Vagina (tissue), 2 donors: ENCODE measurements around the gene PIK3CB.

Experiments used
- POLR2A ChIP-seq, 2 donors: fragments of 450-650 bp; IDR thresholded peaks; one replicate each; pipeline ENCODE4 v1.6.1; 2017; ENCODE audit warnings: antibody characterized with exemption in 2 of 2, mild to moderate bottlenecking in 2 of 2, moderate library complexity in 2 of 2
- TF ChIP-seq, protein P1 (sequence below), 3 experiments: fragments of 450-650 bp in 2 of 3; fragments of 200-600 bp in 1 of 3; sonication (generic) in 1 of 3; IDR thresholded peaks; one replicate each; pipeline ENCODE4 v1.5.1; 2017 to 2019; ENCODE audit warnings: antibody characterized with exemption in 3 of 3, mild to moderate bottlenecking in 2 of 3, moderate library complexity in 2 of 3

DNA sequence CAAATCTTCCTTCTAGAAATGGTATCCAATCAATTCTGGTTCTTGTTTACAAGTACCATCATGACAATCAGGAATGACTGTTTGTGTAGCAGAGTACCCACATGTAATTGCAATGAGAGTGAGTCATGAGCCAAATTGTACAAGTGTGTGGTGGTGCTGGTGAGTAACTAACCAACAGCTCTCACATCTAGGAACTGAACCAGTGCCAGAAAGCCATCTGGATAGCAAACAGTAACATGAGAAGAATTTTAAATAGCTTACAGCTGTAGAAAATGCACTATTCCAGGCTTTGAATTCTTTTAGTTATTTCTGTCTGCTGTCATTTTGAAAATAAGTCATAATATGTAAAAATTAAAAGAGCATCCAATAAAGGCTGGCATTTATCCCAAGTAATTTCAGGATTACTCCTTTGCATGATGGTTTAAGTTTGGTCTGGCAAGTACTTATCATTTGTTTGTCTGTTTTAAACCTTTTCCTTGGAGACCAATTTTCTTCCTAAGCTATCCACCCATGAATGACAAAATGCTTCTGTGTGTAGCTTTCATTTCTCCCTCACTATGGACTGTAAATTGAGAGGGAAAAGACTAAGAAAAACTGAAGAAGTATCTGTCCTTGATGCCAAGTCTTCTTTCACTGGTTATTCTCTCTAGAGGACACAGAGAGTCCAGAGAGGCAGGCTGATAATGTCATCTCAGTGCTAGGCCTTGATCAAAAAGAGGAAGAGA lies 60.0 kb downstream of the PIK3CB start:
- no peak for TF ChIP-seq POLR2A (IDR thresholded peaks at IDR 0.05)
- TF ChIP-seq, protein P1, sequence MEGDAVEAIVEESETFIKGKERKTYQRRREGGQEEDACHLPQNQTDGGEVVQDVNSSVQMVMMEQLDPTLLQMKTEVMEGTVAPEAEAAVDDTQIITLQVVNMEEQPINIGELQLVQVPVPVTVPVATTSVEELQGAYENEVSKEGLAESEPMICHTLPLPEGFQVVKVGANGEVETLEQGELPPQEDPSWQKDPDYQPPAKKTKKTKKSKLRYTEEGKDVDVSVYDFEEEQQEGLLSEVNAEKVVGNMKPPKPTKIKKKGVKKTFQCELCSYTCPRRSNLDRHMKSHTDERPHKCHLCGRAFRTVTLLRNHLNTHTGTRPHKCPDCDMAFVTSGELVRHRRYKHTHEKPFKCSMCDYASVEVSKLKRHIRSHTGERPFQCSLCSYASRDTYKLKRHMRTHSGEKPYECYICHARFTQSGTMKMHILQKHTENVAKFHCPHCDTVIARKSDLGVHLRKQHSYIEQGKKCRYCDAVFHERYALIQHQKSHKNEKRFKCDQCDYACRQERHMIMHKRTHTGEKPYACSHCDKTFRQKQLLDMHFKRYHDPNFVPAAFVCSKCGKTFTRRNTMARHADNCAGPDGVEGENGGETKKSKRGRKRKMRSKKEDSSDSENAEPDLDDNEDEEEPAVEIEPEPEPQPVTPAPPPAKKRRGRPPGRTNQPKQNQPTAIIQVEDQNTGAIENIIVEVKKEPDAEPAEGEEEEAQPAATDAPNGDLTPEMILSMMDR (IDR thresholded peaks at IDR 0.05), result no peak
